Measurements from ENCODE around the gene SEC23IP.

DNA sequence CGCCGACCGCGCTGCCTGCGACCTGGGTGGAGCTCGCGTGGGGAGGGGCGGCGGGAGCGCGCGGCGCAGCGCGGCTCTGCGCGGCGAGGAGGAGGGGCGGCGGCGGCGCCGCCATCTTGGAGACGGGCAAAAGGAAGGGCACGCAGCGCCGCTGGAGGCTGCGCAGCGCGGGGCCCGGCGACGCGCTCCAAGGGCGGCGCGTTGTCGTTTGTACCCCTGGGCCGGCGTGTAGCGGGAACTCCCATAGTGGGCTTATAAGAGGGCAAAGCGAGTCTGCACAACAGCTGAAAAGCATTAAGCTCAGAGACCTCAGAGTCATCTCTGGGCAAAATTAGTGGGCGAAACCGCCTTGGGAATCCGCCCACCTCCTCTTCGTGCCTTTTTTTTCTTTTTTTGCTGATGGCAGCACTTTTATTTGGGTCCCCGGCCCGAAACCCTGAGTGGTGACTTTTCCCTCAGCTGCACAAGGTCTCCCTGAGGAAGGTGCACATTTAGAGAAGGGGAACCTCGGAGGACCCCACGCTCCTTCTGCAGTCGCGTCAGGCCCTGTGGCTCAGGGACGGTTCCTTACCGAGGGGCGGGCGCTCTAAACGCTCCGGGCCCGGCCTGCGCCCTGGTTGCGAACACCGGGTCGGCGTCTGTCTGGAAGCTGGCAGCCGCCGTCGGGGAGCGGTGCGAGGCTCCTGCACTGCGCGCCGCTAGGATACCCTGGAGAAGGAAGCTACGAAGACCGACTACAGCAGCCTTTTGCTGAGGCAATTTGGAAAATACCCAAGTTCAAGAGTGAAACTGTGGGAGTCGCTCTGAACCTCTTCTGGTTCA is 19.5 kb upstream of the SEC23IP start:
- TF ChIP-seq, protein P1, sequence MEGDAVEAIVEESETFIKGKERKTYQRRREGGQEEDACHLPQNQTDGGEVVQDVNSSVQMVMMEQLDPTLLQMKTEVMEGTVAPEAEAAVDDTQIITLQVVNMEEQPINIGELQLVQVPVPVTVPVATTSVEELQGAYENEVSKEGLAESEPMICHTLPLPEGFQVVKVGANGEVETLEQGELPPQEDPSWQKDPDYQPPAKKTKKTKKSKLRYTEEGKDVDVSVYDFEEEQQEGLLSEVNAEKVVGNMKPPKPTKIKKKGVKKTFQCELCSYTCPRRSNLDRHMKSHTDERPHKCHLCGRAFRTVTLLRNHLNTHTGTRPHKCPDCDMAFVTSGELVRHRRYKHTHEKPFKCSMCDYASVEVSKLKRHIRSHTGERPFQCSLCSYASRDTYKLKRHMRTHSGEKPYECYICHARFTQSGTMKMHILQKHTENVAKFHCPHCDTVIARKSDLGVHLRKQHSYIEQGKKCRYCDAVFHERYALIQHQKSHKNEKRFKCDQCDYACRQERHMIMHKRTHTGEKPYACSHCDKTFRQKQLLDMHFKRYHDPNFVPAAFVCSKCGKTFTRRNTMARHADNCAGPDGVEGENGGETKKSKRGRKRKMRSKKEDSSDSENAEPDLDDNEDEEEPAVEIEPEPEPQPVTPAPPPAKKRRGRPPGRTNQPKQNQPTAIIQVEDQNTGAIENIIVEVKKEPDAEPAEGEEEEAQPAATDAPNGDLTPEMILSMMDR (IDR thresholded peaks at IDR 0.05; ENCODE audit: insufficient read depth, low read length, poor library complexity, severe bottlenecking), result no peak
- TF ChIP-seq EZH2phosphoT487 (conservative IDR thresholded peaks at IDR 0.05; ENCODE audit: low read length), result no peak

All from SU-DHL-6 (cell line).